T-helper 2 cell (primary cell): ENCODE measurements around the gene UBE2S.
"Not testable (repeated sequence)": the region's sequence is repeated elsewhere in the genome, so short reads cannot be mapped to it uniquely, and the experiment has no call there.

Experiments
- DNase-seq, 5 experiments: peaks; one replicate each; pipeline versions ENCODE4 v3.0.0 to v3.0.0-alpha.2; 2012 to 2022

UBE2S gene

GRCh38 chr19:55439052-55439451, 31.5 kb upstream of the UBE2S start:
- no peak for DNase-seq

GRCh38 chr19:55437410-55437809, 29.8 kb upstream of the UBE2S start:
- DNase-seq, result no peak

- no peak for DNase-seq
These were observed 29.3 kb upstream of the UBE2S start for GRCh38 chr19:55436847-55437246.

GRCh38 chr19:55435020-55435419, 27.4 kb upstream of the UBE2S start:
- DNase-seq, result no peak

GRCh38 chr19:55434356-55434919, 26.9 kb upstream of the UBE2S start:
- DNase-seq, result no peak

GRCh38 chr19:55433292-55433691, 25.7 kb upstream of the UBE2S start:
- DNase-seq, result no peak

- no peak for DNase-seq
These were observed 24.8 kb upstream of the UBE2S start for GRCh38 chr19:55432241-55432959.

GRCh38 chr19:55431183-55431582, 23.6 kb upstream of the UBE2S start:
- no peak for DNase-seq

- no peak for DNase-seq
These were observed 18.5 kb upstream of the UBE2S start for GRCh38 chr19:55426042-55426441.

GRCh38 chr19:55424518-55424917, 16.9 kb upstream of the UBE2S start:
- DNase-seq, result no peak

GRCh38 chr19:55423225-55424005, 15.8 kb upstream of the UBE2S start:
- no peak for DNase-seq

GRCh38 chr19:55421281-55421680, 13.7 kb upstream of the UBE2S start:
- DNase-seq, result peak in 2 of 5 experiments; percentile 57 to 64

- DNase-seq, result no peak
These were observed 12.1 kb upstream of the UBE2S start for GRCh38 chr19:55419624-55420236.

GRCh38 chr19:55419103-55419502, 11.5 kb upstream of the UBE2S start:
- no peak for DNase-seq

- DNase-seq, result peak in 4 of 5 experiments; percentile 24 to 64 (median 29)
These were observed 10.6 kb upstream of the UBE2S start for GRCh38 chr19:55418185-55418584.

GRCh38 chr19:55410168-55410567, 2.6 kb upstream of the UBE2S start:
- DNase-seq, result no peak

GRCh38 chr19:55409179-55409578, 1.6 kb upstream of the UBE2S start:
- not testable (repeated sequence) for DNase-seq

GRCh38 chr19:55408533-55408872, 915 bp upstream of the UBE2S start:
- DNase-seq, result no peak

GRCh38 chr19:55407800-55408532, 378 bp upstream of the UBE2S start:
- peak; percentile 91 to 100 (median 97) for DNase-seq

GRCh38 chr19:55406826-55407549, 600 bp downstream of the UBE2S start:
- DNase-seq, result peak in 2 of 5 experiments; percentile 26 to 60

- no peak for DNase-seq
These were observed 1.3 kb downstream of the UBE2S start for GRCh38 chr19:55406091-55406825.
